ENCODE results near the gene ST6GALNAC3.

ST6GALNAC3 gene

GRCh38 chr1:76379506-76379905 lies 305.0 kb downstream of the ST6GALNAC3 start:
- H3K27ac ChIP-seq = no peak overlapping the region
- TF ChIP-seq ZFX (IDR thresholded peaks at IDR 0.05; ENCODE audit: borderline replicate concordance) (no peak), CTCF (IDR thresholded peaks at IDR 0.05) (no peak)

GRCh38 chr1:76381450-76382097 lies 307.0 kb downstream of the ST6GALNAC3 start:
- no peak for TF ChIP-seq CTCF (IDR thresholded peaks at IDR 0.05)
- no peak for TF ChIP-seq ZFX (IDR thresholded peaks at IDR 0.05; ENCODE audit: borderline replicate concordance)

GRCh38 chr1:76388261-76388660 lies 313.7 kb downstream of the ST6GALNAC3 start:
- H3K27ac ChIP-seq = no peak overlapping the region
- TF ChIP-seq ZFX (IDR thresholded peaks at IDR 0.05; ENCODE audit: borderline replicate concordance) (no peak), CTCF (IDR thresholded peaks at IDR 0.05) (no peak)

More at GRCh38 chr1:76381450-76382097, 307.0 kb downstream of the ST6GALNAC3 start:
- H3K27ac ChIP-seq = no peak overlapping the region

GRCh38 chr1:76390456-76390855 lies 315.9 kb downstream of the ST6GALNAC3 start:
- H3K27ac ChIP-seq = no peak overlapping the region
- TF ChIP-seq ZFX (IDR thresholded peaks at IDR 0.05; ENCODE audit: borderline replicate concordance) (no peak), CTCF (IDR thresholded peaks at IDR 0.05) (no peak)

- no peak overlapping the region for H3K27ac ChIP-seq
- TF ChIP-seq CTCF (IDR thresholded peaks at IDR 0.05) = no peak
- TF ChIP-seq ZFX (IDR thresholded peaks at IDR 0.05; ENCODE audit: borderline replicate concordance) = no peak
Observed at GRCh38 chr1:76395059-76395458, 320.5 kb downstream of the ST6GALNAC3 start.

- TF ChIP-seq CTCF (IDR thresholded peaks at IDR 0.05) (no peak), ZFX (IDR thresholded peaks at IDR 0.05; ENCODE audit: borderline replicate concordance) (no peak)
- H3K27ac ChIP-seq = no peak overlapping the region
Observed at GRCh38 chr1:76402128-76402527, 327.6 kb downstream of the ST6GALNAC3 start.

- no peak for TF ChIP-seq ZFX (IDR thresholded peaks at IDR 0.05; ENCODE audit: borderline replicate concordance)
- TF ChIP-seq CTCF (IDR thresholded peaks at IDR 0.05) = no peak
Observed at GRCh38 chr1:76408303-76408702, 333.8 kb downstream of the ST6GALNAC3 start.

More at GRCh38 chr1:76408303-76408702, 333.8 kb downstream of the ST6GALNAC3 start:
- no peak overlapping the region for H3K27ac ChIP-seq

Measured in 22Rv1 (cell line).